GM21528 (cell line): Measurements from ENCODE around the gene NOS3.

Experiments used
- ATAC-seq: cut with Tn5 transposase; IDR thresholded peaks from one replicate; pipeline ENCODE4 v1.9.1; 2021; ENCODE audit warnings: mild to moderate bottlenecking, moderate library complexity; ENCODE audit not compliant: unreplicated experiment, low FRiP score

NOS3 gene

GRCh38 chr7:150951521-150951920 is 39.3 kb upstream of the NOS3 start:
- no peak for ATAC-seq

- no peak for ATAC-seq
Observed at GRCh38 chr7:150952331-150953050, 38.3 kb upstream of the NOS3 start.

- ATAC-seq: no peak
Observed at GRCh38 chr7:150953061-150953997, 37.5 kb upstream of the NOS3 start.

- no peak for ATAC-seq
Observed at GRCh38 chr7:150954201-150954985, 36.4 kb upstream of the NOS3 start.

- ATAC-seq: no peak
Observed at GRCh38 chr7:150954986-150955518, 35.8 kb upstream of the NOS3 start.

- ATAC-seq: no peak
Observed at GRCh38 chr7:150955519-150956394, 35.1 kb upstream of the NOS3 start.

- ATAC-seq: no peak
Observed at GRCh38 chr7:150956395-150957132, 34.3 kb upstream of the NOS3 start.

- ATAC-seq: no peak
Observed at GRCh38 chr7:150957133-150958020, 33.4 kb upstream of the NOS3 start.

GRCh38 chr7:150958062-150958552 is 32.7 kb upstream of the NOS3 start:
- ATAC-seq: no peak

GRCh38 chr7:150958597-150958996 is 32.2 kb upstream of the NOS3 start:
- no peak for ATAC-seq

- ATAC-seq: no peak
Observed at GRCh38 chr7:150959081-150959480, 31.7 kb upstream of the NOS3 start.

GRCh38 chr7:150959739-150960734 is 30.8 kb upstream of the NOS3 start:
- ATAC-seq: no peak

GRCh38 chr7:150961510-150962289 is 29.1 kb upstream of the NOS3 start:
- no peak for ATAC-seq

- ATAC-seq: no peak
Observed at GRCh38 chr7:150962290-150962552, 28.6 kb upstream of the NOS3 start.

GRCh38 chr7:150962553-150963399 is 28.0 kb upstream of the NOS3 start:
- ATAC-seq: no peak
